ENCODE data around the gene TMOD1. TPM values are rescaled to one million over a fixed set of nuclear protein-coding genes. Genes with fewer than 3 reads are reported as not detected.

The TMOD1 gene
- total and polyA plus RNA-seq, 9 of the 15 experiments (the other 6 are each of a cell fraction or from before 2014, with no cell fraction given) = 7.1 to 41.2 (median 14.2) TPM

DNA sequence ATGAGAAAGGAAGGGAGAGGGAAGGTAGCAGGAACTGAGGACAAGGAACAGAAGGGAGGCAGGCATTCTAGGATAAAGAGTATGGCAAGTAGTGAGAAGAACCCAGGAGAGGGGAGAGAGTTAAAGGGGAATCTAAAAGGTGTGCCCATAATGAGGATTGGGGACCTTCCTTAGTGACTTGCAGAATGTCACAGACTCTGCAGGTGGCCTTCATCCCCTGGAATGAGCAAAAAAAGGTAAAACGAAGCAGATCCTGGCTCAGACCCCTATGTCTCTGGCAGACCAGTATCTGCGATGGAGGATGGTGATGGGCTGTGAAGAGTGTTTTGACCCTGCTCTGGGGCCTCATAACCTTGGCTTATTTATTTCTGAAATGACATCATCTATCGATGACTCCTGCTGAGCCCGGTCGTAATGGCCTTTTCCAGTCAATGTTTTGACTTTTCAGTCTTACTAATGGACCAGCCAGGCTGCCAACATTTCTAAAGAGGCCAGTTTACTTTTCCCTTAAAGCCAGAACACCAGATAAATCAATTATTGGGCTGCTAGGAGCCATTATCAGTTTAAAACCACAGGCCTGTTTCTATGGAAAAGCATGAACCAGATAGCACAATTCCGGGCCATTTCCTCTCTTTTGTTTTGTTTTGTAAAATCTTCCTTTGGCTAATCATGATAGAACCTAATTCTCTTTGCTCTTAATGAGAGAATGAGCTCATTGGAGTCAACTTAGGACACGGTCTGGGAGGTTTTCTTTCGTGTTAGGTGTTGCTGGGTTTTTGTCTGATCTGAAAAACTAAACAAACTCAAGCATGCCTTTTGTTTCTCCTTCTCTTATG lies 3.1 kb downstream of the TMOD1 start (continued):
- TF ChIP-seq RBM34 (IDR thresholded peaks at IDR 0.05; ENCODE audit: borderline replicate concordance, insufficient read depth, low read length) = no peak
- peak; percentile 5; the same call in 1 of the 2 replicates for TF ChIP-seq CREM (IDR thresholded peaks at IDR 0.05; ENCODE audit: low read depth)
- TF ChIP-seq ZC3H11A (IDR thresholded peaks at IDR 0.05; ENCODE audit: low read depth, low read length) = no peak
- TF ChIP-seq NFIX (CRISPR knock-in tag; IDR thresholded peaks at IDR 0.05; ENCODE audit: low read depth) = no peak
- no peak for TF ChIP-seq ZNF780A (CRISPR knock-in tag; IDR thresholded peaks at IDR 0.05)
- 0 out of 2 replicates have a peak, but pooled peaks have one; percentile 28 for TF ChIP-seq HDGF (IDR thresholded peaks at IDR 0.05)
- TF ChIP-seq, protein P1, sequence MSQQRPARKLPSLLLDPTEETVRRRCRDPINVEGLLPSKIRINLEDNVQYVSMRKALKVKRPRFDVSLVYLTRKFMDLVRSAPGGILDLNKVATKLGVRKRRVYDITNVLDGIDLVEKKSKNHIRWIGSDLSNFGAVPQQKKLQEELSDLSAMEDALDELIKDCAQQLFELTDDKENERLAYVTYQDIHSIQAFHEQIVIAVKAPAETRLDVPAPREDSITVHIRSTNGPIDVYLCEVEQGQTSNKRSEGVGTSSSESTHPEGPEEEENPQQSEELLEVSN (IDR thresholded peaks at IDR 0.05; ENCODE audit: borderline replicate concordance in 1 of 2, extremely low read depth in 1 of 2, insufficient read depth in 1 of 2, insufficient read length in 1 of 2, low read depth in 1 of 2, low read length in 1 of 2, poor library complexity in 1 of 2, severe bottlenecking in 1 of 2) = no peak
- TF ChIP-seq KLF10 (CRISPR knock-in tag; IDR thresholded peaks at IDR 0.05) = no peak
- TF ChIP-seq ZNF436 (CRISPR knock-in tag; IDR thresholded peaks at IDR 0.05) = no peak
- no peak for TF ChIP-seq TEAD4 (IDR thresholded peaks at IDR 0.05; ENCODE audit: low read length)
- TF ChIP-seq TEAD4 (CRISPR knock-in tag; IDR thresholded peaks at IDR 0.05; ENCODE audit: borderline replicate concordance) = no peak
- no peak for TF ChIP-seq MBD2 (IDR thresholded peaks at IDR 0.05; ENCODE audit: borderline replicate concordance, low read depth)
- TF ChIP-seq YBX1 (IDR thresholded peaks at IDR 0.05) = no peak
- TF ChIP-seq ARID4B (CRISPR knock-in tag; IDR thresholded peaks at IDR 0.05) = no peak
- TF ChIP-seq CTCFL (IDR thresholded peaks at IDR 0.05; ENCODE audit: borderline replicate concordance, insufficient read depth, low read depth, low read length, poor library complexity, severe bottlenecking) = no peak
- TF ChIP-seq GATAD2A (IDR thresholded peaks at IDR 0.05) = 0 out of 2 replicates have a peak, but pooled peaks have one; percentile 14
- TF ChIP-seq SMAD4 (CRISPR knock-in tag; conservative IDR thresholded peaks at IDR 0.05) = no peak
- TF ChIP-seq SREBF2 (CRISPR knock-in tag; IDR thresholded peaks at IDR 0.05) = no peak
- TF ChIP-seq SMARCC2 (IDR thresholded peaks at IDR 0.05; ENCODE audit: low read depth) = no peak
- no peak for TF ChIP-seq HNRNPL (IDR thresholded peaks at IDR 0.05; ENCODE audit: low read depth, low read length)

All from K562 (cell line).